ENCODE results near the gene UBQLN1.
"Not testable (repeated sequence)": the region's sequence is repeated elsewhere in the genome, so short reads cannot be mapped to it uniquely, and the experiment has no call there.

UBQLN1 gene

GRCh38 chr9:83707768-83708514 lies at the start of gene UBQLN1:
UBQLN1 (minus strand) TSS chr9:83707958; CDS start chr9:83707679, 279 bp downstream.
- DNase-seq (ENCODE audit: low read depth): peak; percentile 83

- no peak for DNase-seq (ENCODE audit: low read depth)
Measured at GRCh38 chr9:83754383-83754977, 46.7 kb upstream of the UBQLN1 start.

- no peak for DNase-seq (ENCODE audit: low read depth)
Measured at GRCh38 chr9:83749706-83750105, 41.9 kb upstream of the UBQLN1 start.

GRCh38 chr9:83744206-83744605 lies 36.4 kb upstream of the UBQLN1 start:
- DNase-seq (ENCODE audit: low read depth): no peak

- no peak for DNase-seq (ENCODE audit: low read depth)
Measured at GRCh38 chr9:83733739-83734138, 26.0 kb upstream of the UBQLN1 start.

GRCh38 chr9:83728591-83729368 lies 21.0 kb upstream of the UBQLN1 start:
- not testable (repeated sequence) for DNase-seq (ENCODE audit: low read depth)

GRCh38 chr9:83724436-83724835 lies 16.7 kb upstream of the UBQLN1 start:
- no peak for DNase-seq (ENCODE audit: low read depth)

GRCh38 chr9:83722726-83723495 lies 15.2 kb upstream of the UBQLN1 start:
- no peak for DNase-seq (ENCODE audit: low read depth)

- DNase-seq (ENCODE audit: low read depth): no peak
Measured at GRCh38 chr9:83721509-83721908, 13.8 kb upstream of the UBQLN1 start.

- DNase-seq (ENCODE audit: low read depth): no peak
Measured at GRCh38 chr9:83715794-83716193, 8.0 kb upstream of the UBQLN1 start.

- DNase-seq (ENCODE audit: low read depth): no peak
Measured at GRCh38 chr9:83715221-83715620, 7.5 kb upstream of the UBQLN1 start.

- DNase-seq (ENCODE audit: low read depth): no peak
Measured at GRCh38 chr9:83714329-83714728, 6.6 kb upstream of the UBQLN1 start.

GRCh38 chr9:83708515-83709158 lies 879 bp upstream of the UBQLN1 start:
- DNase-seq (ENCODE audit: low read depth): peak; percentile 25

- no peak for DNase-seq (ENCODE audit: low read depth)
Measured at GRCh38 chr9:83707518-83707767, 315 bp downstream of the UBQLN1 start.

GRCh38 chr9:83706676-83707517 lies 861 bp downstream of the UBQLN1 start:
- DNase-seq (ENCODE audit: low read depth): peak; percentile 41

- not testable (repeated sequence) for DNase-seq (ENCODE audit: low read depth)
Measured at GRCh38 chr9:83705219-83705651, 2.5 kb downstream of the UBQLN1 start.

GRCh38 chr9:83701769-83702168 lies 6.0 kb downstream of the UBQLN1 start:
- no peak for DNase-seq (ENCODE audit: low read depth)

GRCh38 chr9:83701286-83701685 lies 6.5 kb downstream of the UBQLN1 start:
- no peak for DNase-seq (ENCODE audit: low read depth)

- no peak for DNase-seq (ENCODE audit: low read depth)
Measured at GRCh38 chr9:83699615-83700014, 8.1 kb downstream of the UBQLN1 start.

- DNase-seq (ENCODE audit: low read depth): no peak
Measured at GRCh38 chr9:83698976-83699585, 8.7 kb downstream of the UBQLN1 start.

- DNase-seq (ENCODE audit: low read depth): no peak
Measured at GRCh38 chr9:83691492-83691891, 16.3 kb downstream of the UBQLN1 start.

Data from stimulated activated CD8-positive, alpha-beta memory T cell treated with anti-CD3 and anti-CD28 coated beads, Interleukin-15, amount 100 ng/mL, for 24 hours (primary cell).